ENCODE data around the gene NPIPB6. TPM values are rescaled to one million over a fixed set of nuclear protein-coding genes. Genes with fewer than 3 reads are reported as not detected.

The NPIPB6 gene
- total and polyA plus RNA-seq, 4 donors = 0.42 to 0.75 TPM; not detected in 2

GRCh38 chr16:28301620-28302019 lies 61.7 kb downstream of the NPIPB6 start (continued):
- TF ChIP-seq EGR1 (IDR thresholded peaks at IDR 0.05; ENCODE audit: low read depth in 2 of 2) (no peak), MAX (IDR thresholded peaks at IDR 0.05) (no peak), TAF1 (conservative IDR thresholded peaks at IDR 0.05) (no peak)

- no peak overlapping the region for H3K9ac ChIP-seq (ENCODE audit: low read depth in 1 of 2, low read length in 2 of 2)
- no peak overlapping the region for H3K27ac ChIP-seq (ENCODE audit: low read depth in 1 of 2, low read length in 2 of 2)
- no peak for TF ChIP-seq EGR1 (IDR thresholded peaks at IDR 0.05; ENCODE audit: low read depth in 2 of 2)
- no peak for TF ChIP-seq SP1 (IDR thresholded peaks at IDR 0.05)
- no peak for TF ChIP-seq JUND (IDR thresholded peaks at IDR 0.05)
- no peak for TF ChIP-seq HNF4G (IDR thresholded peaks at IDR 0.05)
- TF ChIP-seq RAD21 (IDR thresholded peaks at IDR 0.05) = no peak
- TF ChIP-seq GABPA (IDR thresholded peaks at IDR 0.05 in 1 of 2, conservative IDR thresholded peaks at IDR 0.05 in 1 of 2) = no peak
- no peak for TF ChIP-seq CTCF (IDR thresholded peaks at IDR 0.05; ENCODE audit: low read depth, low read length, missing input control)
- TF ChIP-seq REST (IDR thresholded peaks at IDR 0.05) = no peak
- TF ChIP-seq RXRA (IDR thresholded peaks at IDR 0.05) = no peak
- TF ChIP-seq ZBTB33 (IDR thresholded peaks at IDR 0.05) = no peak
- no peak for TF ChIP-seq HNF4A (conservative IDR thresholded peaks at IDR 0.05)
- TF ChIP-seq FOXA1 (IDR thresholded peaks at IDR 0.05) = no peak
- TF ChIP-seq TAF1 (conservative IDR thresholded peaks at IDR 0.05) = no peak
- no peak overlapping the region for H3K4me3 ChIP-seq (ENCODE audit: low read depth in 1 of 3, low read length in 3 of 3)
- H3K36me3 ChIP-seq (ENCODE audit: control insufficient read depth in 4 of 4, insufficient read depth in 3 of 4, low read depth in 1 of 4, low read length in 3 of 4) = no peaks in the 10 kb centered on the region
- no peaks in the 10 kb centered on the region for H3K4me1 ChIP-seq (ENCODE audit: control insufficient read depth in 4 of 4, insufficient read depth in 4 of 4, low read length in 3 of 4)
- no peaks in the 10 kb centered on the region for H3K9me3 ChIP-seq (ENCODE audit: control insufficient read depth in 4 of 4, low read length in 3 of 4)
- 84% methylated on average over 6 of the region's 6 CpGs for WGBS
- DNase-seq (ENCODE audit: low spot score) = no peak
- no peaks in the 10 kb centered on the region for H3K27me3 ChIP-seq (ENCODE audit: control insufficient read depth in 4 of 4, insufficient read depth in 4 of 4, low read length in 3 of 4)
These were observed 62.2 kb downstream of the NPIPB6 start for GRCh38 chr16:28301154-28301553.

- no peaks in the 10 kb centered on the region for H3K27me3 ChIP-seq (ENCODE audit: control insufficient read depth in 4 of 4, insufficient read depth in 4 of 4, low read length in 3 of 4)
- 93% methylated on average over 5 of the region's 5 CpGs for WGBS
- TF ChIP-seq JUND (IDR thresholded peaks at IDR 0.05) (no peak), HNF4G (IDR thresholded peaks at IDR 0.05) (no peak), EGR1 (IDR thresholded peaks at IDR 0.05; ENCODE audit: low read depth in 2 of 2) (no peak), REST (IDR thresholded peaks at IDR 0.05) (no peak), HNF4A (conservative IDR thresholded peaks at IDR 0.05) (no peak), ZBTB33 (IDR thresholded peaks at IDR 0.05) (no peak), FOXA2 (IDR thresholded peaks at IDR 0.05) (no peak), TAF1 (conservative IDR thresholded peaks at IDR 0.05) (no peak), NR2F2 (IDR thresholded peaks at IDR 0.05) (no peak), RXRA (IDR thresholded peaks at IDR 0.05) (no peak)
These were observed 63.0 kb downstream of the NPIPB6 start for GRCh38 chr16:28300327-28300726.

More at GRCh38 chr16:28300327-28300726, 63.0 kb downstream of the NPIPB6 start:
- Histone ChIP-seq H3K9me3 (ENCODE audit: control insufficient read depth in 4 of 4, low read length in 3 of 4) (no peaks in the 10 kb centered on the region), H3K9ac (ENCODE audit: low read depth in 1 of 2, low read length in 2 of 2) (no peak overlapping the region), H3K36me3 (ENCODE audit: control insufficient read depth in 4 of 4, insufficient read depth in 3 of 4, low read depth in 1 of 4, low read length in 3 of 4) (no peaks in the 10 kb centered on the region), H3K4me3 (ENCODE audit: low read depth in 1 of 3, low read length in 3 of 3) (no peak overlapping the region), H3K27ac (ENCODE audit: low read depth in 1 of 2, low read length in 2 of 2) (no peak overlapping the region), H3K4me1 (ENCODE audit: control insufficient read depth in 4 of 4, insufficient read depth in 4 of 4, low read length in 3 of 4) (no peaks in the 10 kb centered on the region)
- no peak for DNase-seq (ENCODE audit: low spot score)

Measured in liver (tissue), 9 donors.